ENCODE data around the gene GALNT8. TPM values are rescaled to one million over a fixed set of nuclear protein-coding genes. Genes with fewer than 3 reads are reported as not detected.
A peak's percentile ranks its signal among the peaks of the same experiment; 100 is the strongest.
"Not testable (repeated sequence)": the region's sequence is repeated elsewhere in the genome, so short reads cannot be mapped to it uniquely, and the experiment has no call there.

The GALNT8 gene
- polyA plus RNA-seq, 1 donor: 4.3 TPM

DNA sequence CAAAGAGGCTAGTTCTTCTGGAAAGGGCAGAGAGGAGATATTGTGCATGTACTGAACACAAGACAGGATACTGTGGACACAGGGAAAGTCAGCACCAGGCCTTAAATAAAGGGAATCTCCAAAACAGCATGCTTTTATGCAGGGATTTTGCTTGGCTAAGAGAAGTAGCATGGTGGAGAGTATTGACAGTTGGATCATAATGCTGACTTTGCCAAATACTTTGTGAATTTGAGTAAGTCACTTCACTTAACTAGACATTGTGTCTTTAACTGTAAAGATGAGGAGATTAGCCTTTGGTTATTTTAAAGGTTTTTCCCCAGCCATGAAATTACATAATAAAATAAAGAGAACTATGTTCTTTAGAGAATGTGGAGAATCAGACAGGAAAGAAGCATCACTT is 24.5 kb downstream of the GALNT8 start:
- no peak for DNase-seq

DNA sequence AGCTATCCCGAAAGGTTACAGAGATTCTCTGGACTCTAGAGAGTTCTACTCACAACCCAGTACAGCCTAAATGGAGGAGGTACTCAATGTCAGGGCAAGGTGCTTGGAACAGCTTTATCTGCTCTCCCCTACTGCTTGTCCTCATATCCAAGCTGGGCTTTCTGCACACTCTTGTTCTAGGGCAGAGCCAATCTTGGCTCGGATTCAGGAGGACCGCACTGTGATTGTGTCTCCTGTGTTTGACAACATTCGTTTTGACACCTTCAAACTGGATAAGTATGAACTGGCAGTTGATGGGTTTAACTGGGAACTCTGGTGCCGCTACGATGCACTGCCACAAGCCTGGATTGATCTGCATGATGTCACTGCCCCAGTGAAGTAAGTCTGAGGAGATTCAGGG is 25.0 kb downstream of the GALNT8 start:
- no peak for DNase-seq

DNA sequence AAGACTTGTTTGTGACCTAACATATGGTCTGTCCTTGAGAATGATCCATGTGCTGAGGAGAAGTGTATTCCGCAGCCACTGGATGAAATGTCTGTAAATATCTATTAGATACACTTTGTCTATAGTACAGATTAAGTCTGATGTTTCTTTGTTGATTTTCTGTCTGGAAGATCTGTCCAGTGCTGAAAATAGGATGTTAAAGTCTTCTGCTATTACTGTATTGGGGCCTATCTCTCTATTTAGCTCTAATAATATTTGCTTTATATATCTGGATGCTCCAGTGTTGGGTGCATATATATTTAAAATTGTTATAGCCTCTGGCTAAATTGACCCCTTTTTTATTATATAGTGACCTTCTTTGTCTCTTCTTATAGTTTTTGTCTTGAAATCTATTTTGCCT is 31.5 kb downstream of the GALNT8 start:
- DNase-seq: not testable (repeated sequence)

DNA sequence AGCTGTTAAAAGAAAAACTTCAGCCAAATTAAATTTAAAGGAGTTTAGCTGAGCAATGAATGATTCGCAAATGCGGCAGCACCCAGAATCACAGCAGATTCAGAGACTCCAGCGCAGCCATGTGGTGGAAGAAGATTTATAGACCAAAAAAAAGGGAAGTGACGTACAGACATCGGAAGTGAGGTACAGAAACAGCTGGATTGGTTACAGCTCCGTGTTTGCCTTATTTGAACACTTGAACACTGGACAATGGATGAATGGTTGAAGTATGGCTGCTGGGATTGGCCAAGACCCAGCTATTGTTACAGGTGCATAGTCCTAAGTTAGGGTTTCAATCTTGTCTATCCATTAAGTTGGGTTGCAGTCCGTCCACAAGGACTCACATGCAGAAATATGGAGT is 42.6 kb downstream of the GALNT8 start:
- DNase-seq: no peak

DNA sequence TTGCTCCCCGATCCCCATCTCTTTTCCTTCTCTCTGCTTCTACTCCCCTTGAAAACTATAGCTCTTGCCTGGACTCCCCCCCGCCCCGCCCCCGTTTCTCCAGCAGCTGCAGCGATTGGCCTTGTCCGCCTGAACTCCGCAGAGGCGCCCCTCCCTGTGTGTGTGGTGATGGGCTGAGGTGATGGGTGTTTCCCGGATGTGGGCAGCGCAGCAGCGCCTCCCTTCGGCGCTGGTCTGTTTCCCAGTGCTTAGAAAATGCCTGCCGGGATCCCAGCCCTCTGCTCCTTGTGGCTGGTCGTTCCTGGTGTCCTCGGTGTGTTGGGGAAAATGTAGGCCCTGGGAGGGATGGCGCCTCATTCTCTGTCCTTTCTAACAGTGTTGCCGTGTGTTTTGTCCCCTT is 43.3 kb downstream of the GALNT8 start:
- peak; percentile 53 for DNase-seq

DNA sequence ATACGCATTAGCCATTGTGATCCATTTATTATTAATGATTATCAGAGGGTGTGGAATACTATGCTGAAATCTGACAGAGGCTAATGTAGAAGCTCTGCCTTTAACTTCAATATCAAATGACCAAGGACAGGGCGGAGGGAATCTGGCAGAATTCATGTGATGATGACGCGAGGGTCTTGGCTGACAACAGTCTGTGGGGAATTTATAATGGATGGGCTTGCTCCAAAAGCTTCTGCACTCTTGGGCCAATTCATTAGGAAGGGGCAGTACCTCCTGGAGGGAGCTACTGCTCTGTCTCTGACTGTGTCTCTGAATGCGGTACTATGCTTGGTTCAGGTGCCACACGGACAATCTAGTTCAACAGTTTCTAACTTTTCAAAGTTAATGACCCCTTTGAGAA is 46.2 kb downstream of the GALNT8 start:
- no peak for DNase-seq

DNA sequence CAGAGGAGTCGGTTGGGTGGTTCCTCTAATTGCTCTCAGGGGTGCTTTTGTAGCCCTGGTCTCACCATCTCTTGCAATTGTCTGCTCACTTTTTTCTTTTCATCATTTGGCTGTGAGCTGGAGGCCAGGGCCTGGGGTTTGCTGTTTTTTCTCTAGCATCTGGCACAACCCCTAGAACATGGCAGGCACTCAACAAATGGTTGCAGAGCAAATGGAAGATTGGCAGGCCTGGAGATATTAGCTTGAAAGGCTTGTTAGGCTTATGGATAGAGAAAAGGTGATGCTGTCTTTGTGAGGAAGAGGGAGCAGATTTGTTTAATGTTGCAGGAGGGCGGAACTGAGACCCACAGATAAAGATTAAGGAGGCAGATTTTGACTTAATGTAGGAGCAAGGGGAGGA is 47.0 kb downstream of the GALNT8 start:
- DNase-seq: no peak

DNA sequence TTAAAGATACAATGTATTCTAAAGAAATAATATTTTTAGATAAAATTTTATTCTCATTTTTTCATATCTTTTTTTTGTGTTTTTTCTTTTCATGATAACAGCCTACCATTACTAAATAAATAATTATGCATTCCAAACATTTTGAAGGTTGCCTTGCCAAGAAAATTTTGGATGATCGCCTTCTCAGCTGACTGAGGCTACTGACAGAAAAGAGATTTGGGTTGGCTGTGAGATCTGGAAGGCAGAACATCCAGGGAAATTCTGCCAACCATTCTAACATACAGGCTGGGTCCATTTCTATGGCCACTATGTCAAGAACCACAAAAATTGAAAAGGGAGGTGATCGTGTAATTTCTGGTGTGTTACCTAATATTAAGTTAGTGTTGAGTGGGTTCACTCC is 48.1 kb downstream of the GALNT8 start:
- DNase-seq: no peak

DNA sequence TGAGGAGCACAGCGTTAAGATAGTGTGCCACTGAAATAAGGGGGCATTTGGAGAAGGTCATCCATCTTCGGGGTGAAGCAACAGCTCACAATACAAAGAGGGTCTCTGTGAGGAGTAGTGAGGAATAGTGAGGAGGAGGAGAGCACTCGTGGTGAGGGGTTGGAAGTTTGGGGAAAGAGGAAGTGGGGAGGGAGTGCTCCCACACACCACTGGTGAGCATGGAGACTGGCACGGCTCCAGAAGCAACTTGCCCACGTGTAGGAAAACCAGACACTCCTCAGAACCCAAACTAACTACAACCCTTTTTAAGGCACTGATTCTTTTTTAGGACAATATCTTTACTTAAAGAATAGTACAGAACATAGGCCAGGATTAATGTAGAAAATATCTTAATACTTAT is 48.9 kb downstream of the GALNT8 start:
- no peak for DNase-seq

DNA sequence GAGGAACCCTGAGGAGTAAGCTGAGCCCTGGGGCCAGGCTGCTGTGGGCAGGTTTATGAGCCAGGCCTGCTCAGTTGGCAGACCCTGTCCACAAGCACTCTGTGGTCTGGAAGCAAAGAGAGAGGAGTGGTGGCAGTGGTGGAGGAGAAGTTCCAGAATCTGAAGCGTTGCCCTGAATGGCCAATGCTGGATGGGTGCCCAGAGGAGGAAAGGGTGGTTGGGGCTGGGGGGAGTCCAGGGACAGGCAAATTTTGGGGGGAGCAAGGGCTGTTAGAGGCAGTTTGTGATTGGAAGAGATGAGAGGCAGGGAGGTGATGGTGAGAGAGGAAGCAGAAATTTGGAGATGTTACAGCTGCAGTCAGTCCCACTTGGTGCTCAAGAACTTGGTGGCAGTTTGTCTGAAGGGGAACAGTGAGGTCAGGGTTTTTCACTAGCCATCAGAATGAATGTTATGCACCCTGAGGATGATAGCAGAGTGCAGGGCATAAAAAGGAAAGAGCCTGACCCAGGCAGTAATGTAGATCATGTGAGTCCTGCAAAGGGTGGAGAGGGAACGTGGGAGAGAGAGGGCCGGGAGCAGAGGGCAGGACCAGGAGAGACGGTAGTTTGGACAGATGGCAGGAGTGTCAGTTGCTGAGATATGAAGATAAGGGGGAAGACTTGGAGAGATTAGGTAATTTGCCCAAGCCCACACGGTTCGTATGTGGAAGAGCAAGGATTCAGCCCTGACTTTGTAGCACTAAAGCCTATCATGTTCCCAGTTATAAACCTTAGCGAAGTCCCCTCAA is 51.2 kb downstream of the GALNT8 start:
- no peak for DNase-seq

DNA sequence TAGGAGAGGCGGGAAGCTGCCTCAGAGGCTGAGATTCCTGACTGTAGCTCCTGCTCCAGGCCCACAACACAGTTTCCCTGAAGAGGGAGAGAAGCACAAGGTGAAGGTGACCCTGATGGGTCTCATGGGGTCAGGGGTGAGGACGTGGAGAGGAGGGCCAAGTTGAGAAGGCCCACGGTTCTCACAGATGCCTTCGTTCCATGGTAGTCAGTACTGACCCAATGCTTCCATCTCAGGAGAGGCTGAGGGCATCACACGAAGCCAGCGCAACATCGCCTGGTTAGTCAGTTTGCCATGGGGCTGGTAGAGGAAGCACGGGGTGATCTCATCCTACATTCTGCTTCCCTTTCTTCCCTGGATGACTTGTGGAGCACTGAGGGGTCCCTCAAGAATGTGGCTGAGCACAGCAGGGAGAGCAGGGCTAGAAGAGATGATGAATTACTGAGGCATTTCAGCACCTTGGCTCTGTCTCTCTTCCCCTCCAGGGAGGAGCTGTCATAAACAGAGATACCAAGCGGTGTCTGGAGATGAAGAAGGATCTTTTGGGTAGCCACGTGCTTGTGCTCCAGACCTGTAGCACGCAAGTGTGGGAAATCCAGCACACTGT is 51.9 kb downstream of the GALNT8 start:
- no peak for DNase-seq

DNA sequence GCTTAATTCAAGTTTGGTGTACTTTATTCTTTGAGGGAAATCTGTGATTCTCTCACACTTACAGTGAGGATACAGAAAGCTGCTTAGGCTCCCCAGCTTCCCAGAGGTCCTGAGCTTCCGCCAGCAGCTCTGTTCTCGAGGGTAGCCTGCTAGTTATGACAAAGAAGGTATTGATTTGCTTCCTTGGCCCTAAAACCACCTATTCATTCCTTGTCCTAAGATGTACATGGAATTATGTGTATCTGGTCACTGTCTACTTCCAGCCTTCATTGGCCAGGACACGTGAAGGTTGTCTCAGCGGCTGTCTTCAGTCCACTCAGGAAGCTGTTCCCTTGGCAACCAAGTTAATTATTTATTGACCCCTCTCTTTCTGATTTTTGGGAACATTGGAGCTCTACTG is 55.7 kb downstream of the GALNT8 start:
- DNase-seq: no peak

DNA sequence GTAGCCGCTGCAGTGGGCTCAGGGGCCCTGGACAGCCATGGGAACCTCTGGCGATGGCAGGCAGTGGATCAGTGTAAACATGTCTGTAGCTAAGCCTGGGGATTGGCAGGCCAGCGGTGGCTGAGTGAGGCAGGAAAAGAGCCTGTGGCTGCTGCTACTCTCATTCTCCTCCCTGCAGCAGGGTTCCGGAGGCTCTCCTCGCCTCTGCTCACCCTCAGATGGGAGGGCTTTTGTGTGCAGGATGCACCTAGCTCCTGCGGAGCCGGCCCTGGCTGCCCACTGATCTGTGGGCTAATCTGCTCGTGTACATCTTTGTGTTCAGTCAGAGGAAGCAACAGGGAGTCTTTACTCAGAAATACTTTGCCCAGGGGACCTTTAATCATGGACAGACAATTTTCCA is 59.5 kb downstream of the GALNT8 start:
- no peak for DNase-seq

DNA sequence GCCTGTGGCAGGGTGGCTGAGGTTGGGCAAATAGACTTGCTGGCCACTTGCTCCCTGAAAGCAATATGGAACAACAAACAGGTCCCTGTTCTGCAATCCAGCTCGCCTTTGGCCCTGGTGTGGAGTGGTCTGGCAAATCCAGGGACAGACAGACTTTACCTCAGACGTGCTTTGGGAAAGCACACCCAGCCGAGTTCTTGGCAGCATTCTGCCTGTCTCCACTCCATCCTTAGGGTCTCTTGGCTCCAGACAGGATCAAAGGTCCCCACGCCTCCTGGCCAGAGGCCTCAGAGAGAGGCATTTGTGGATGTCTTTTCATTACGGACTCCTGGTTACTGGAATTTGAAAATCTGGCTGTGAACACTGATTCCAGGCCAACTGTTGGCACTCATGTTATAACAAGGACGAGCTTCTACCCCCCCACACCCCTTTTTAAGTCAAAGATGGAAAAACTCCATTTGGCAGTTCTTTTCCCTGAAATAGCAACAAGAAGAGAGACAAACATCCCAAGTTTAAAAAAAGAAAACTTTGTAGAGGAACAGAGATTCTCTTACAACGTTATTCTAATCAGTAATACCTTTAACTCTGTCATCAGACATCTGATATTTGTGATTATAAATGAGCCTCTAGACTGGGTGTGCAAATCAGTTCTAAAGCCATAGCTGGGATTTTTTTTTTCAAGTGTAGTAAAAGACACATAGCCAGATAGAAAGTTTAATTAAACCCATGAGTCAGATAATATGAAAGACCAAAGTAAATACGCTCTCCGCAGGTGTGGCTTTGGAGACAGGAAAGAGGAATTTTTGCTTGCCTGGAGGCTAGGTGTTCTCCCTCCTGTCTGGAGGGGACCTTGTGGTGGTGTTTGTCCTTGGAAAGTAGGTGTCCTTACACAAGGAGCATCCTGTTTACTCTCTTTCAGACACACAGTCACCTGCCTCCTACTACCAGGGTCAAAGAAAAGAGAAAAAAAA is 60.7 kb downstream of the GALNT8 start:
- DNase-seq: no peak

DNA sequence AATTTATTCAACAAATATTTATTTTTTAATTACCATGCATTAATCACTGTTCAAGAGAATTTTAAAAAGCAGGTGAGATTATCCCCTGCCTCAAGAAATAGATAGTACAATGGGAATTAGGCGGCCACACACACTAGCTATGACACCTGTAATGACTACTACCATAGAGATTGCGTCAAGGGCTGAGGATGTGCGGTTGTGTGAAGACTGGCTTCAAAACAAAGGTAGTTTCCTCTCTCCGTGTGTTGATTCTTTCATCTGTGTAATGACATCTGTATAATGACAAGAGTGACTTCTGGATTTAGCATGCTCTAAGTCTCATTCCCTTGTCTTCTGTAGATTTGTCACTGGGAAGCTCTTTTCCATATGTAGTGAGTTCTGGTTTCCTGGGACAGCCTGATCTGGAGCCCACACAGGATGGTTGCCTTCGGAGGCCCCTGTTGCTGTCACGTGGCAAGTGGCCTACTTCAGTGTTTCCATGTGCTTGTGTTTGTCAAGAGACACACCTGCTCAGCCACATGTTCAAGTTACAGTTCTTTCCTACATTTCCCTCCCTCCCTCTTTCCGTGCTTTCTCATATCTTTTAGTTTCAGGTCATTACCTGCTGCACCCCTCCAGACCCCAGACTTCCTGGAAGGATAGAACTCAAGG is 64.3 kb downstream of the GALNT8 start:
- DNase-seq: no peak

DNA sequence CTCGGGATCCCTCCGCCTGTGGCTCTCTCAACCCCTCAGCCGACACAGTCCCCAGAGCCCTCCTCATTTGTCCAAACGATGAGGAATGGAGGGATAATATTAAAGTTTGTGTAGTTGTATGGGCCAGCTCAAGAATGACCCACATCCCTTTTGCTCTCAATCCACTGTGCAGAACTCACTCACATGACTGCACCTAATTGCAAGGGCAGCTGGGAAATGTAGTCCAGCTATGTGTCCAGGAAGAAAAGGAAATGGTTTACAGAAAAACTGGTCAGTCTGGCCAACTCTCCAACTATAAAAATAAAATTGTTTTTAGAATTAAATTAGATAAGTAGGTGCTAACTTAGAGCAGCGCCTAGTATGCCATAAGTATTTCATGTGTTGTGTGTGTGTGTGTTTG is 66.6 kb downstream of the GALNT8 start:
- DNase-seq: no peak

DNA sequence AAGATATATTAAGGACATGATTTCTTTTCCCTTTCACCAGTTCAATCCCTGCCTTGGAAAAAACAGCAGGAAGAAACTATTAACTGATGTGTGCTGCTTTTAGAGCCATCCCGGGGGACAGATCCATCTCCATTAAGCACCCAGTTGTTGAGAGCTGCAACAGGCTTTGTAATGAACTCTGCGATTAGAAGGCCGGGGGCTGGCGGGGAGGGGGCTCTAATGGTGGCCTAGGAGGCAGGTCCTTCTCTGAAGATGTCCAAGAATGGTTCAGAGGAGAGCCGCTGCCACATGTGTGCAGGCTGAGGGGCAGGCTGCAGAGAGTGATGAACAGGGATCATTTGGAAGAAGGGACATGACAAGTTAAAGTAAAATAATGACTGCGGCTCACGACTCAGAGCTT is 67.8 kb downstream of the GALNT8 start:
- DNase-seq: no peak

DNA sequence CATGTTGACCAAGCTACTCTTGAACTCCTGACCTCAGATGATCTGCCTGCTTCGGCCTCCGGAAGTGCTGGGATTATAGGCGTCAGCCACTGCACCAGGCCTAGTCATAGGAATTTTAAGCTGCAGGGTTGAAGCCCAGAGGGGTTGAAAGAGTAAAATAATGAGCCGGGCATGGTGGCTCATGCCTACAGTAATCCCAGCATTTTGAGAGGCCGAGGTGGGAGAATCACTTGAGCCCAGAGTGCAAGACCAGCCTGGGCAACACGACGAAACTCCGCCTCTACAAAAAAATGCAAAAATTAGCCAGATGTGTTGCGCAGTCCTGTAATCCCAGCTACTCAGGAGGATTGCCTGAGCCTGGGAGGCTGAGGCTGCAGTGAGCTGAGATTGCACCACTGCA is 69.6 kb downstream of the GALNT8 start:
- no peak for DNase-seq

DNA sequence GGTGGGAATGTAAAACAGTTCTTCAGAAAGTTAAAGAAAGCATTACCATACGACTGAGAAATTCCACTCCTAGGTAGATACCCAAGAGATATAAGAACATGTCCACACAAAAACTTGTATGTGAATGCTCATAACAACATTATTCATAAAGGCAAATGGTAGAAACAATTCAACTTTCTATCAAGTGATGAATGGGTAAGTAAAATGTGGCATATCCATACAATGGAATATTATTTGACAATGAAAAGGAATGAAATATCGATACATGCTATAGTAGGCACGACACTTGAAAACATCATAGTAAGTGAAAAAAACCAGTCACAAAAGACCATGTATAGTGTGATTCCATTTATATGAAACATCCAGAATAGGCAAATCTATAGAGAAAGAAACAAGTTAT is 71.3 kb downstream of the GALNT8 start:
- DNase-seq: no peak

DNA sequence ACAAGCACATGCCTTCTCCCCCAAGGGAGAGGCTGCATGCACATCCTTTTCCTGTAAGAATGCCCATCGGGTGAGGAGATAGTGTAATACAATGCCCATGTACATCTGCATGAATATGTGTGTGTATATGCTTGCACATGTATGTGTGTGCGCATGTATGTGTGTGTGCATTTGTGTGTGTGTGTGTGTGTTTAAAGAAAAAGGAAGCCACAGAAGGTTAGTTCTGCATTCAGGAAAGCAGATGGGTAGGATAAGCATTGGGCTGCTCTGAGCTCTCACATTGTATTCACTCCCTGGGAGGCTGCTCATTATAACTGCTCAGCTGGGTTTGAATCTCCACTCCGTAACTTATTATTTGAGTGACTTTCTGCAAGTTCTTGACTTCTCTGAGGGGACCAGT is 74.3 kb downstream of the GALNT8 start:
- no peak for DNase-seq

DNA sequence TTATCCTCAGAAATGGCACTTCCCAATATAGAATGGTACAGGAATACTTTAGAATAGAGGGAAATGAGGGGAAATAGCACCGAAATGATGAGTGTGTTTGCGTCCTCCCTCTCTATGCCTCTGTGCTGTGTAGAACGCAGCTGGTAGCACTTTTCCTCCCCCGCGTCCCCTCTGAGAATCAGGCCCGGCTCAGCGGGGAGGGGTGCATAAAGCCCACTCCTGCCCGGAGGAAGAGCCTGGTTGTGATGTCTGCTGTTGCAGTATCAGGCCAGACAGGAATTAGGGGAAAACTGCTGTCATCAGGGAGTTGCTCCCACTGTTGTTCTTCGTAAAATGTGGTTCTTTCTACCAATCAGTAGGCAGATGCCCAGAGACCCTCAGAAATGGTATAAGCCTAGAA is 76.0 kb downstream of the GALNT8 start:
- DNase-seq: no peak

DNA sequence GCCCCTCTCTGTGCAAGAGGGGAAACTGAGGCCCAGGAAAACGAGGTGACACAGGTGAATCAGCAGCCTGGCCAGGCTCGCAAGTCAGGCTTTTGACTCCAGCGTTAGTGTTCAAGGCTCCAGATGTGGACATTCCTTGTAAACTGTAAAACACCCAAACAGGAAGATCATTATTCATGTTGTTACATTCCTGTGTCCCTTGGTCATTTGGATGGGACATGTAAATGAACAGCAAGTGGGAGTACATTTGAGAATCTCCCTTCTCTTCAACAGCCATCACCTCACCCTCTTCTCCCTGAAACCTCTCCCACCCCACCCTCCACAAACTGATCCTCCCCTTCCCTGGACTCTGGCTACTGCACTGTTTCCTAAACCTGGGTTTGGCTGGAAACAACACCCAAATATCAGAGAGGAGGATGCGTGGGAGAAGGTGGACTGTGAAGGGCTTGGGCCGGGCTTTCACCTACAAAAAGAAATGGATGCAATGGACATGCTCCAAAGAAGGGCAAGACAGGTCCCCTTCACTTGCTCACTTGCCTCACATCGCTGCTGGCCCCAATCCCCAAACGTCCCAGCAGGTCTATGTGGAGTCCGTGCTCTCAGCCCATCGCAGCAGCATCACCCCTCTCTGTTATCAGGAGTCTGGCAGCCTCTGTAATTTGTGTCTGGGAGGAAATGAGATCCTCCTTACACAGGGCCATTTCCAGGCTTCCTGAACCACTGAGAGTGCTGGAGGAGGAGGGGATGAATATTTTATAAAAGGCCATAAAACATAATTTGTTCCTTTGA is 76.7 kb downstream of the GALNT8 start:
- no peak for DNase-seq

All from left kidney (tissue), 2 donors.